Right lobe of liver (tissue), 6 donors: ENCODE results near the gene OR9A2. TPM values are rescaled to one million over a fixed set of nuclear protein-coding genes. Genes with fewer than 3 reads are reported as not detected.

Experiments used
- ATAC-seq, 4 donors: fragments of 200-7000 bp; cut with Tn5 transposase; one replicate each; pipeline ENCODE4 v1.9.1; 2020; ENCODE audit warnings: mild to moderate bottlenecking in 4 of 4, moderate library complexity in 4 of 4
- DNase-seq, 3 donors: peaks; one replicate each; pipeline ENCODE4 v3.0.0-alpha.2; 2020
- H3K27ac ChIP-seq, 3 donors: fragments of 200-600 bp; one replicate each; pipeline ENCODE4 v1.8.0; 2022
- H3K27me3 ChIP-seq, 2 donors: fragments of 200-600 bp; one replicate each; pipeline ENCODE4 v1.8.0; 2022
- H3K36me3 ChIP-seq, 4 donors: fragments of 200-600 bp; sonication (generic) in 1 of 4; one replicate each; pipeline versions ENCODE4 v1.5.1 to v1.8.0; 2017 to 2022; ENCODE audit warnings: control low read depth in 1 of 4
- H3K4me1 ChIP-seq, 4 donors: fragments of 200-600 bp; sonication (generic) in 1 of 4; one replicate each; pipeline versions ENCODE4 v1.5.1 to v1.8.0; 2017 to 2022; ENCODE audit warnings: control low read depth in 1 of 4
- H3K4me3 ChIP-seq, 3 donors: fragments of 200-600 bp; one replicate each; pipeline ENCODE4 v1.8.0; 2022
- H3K9me3 ChIP-seq, 4 donors: fragments of 200-600 bp; sonication (generic) in 1 of 4; one replicate each; pipeline versions ENCODE4 v1.5.1 to v1.8.0; 2017 to 2022; ENCODE audit warnings: control low read depth in 1 of 4
- POLR2A ChIP-seq: fragments of 450-650 bp; IDR thresholded peaks from one replicate; pipeline ENCODE4 v1.6.1; 2017; ENCODE audit warnings: antibody characterized with exemption, mild to moderate bottlenecking
- WGBS: methylation state at CpG from one replicate; pipeline ENCODE4 v1.1.6; 2018; ENCODE audit warnings: low coverage, low lambda C conversion rate; ENCODE audit not compliant: insufficient coverage; ENCODE audit errors: missing lambda C conversion rate; 5-methylcytosine and 5-hydroxymethylcytosine counted together
- intact Hi-C, 2 donors: fragments of 100-400 bp; cut with DNase I; formaldehyde crosslinking; loops; one replicate each; pipeline versions ENCODE4 v1.11.2 to v1.14.1; 2022
- total RNA-seq, 6 experiments: library from RNA; depleted of rRNA in 2 of 6; stranded (reverse); fragments of >200 nt in 2 of 6; fragmentation: NEBNext Ultra II Directional in 3 of 6; extraction: Animal tissue kit (Norgen Biotek cat#: 25700) in 3 of 6; gene quantifications; one replicate each; pipeline versions ENCODE4 v1.1.0 to v1.2.4, GENCODE V29; 2016 to 2023
- TF ChIP-seq, protein P1 (sequence below), 4 donors: fragments of 200-600 bp in 3 of 4; fragments of 450-650 bp in 1 of 4; IDR thresholded peaks; one replicate each; pipeline versions ENCODE4 v1.5.1 to v1.8.0; 2016 to 2022; ENCODE audit warnings: antibody characterized with exemption in 4 of 4, mild to moderate bottlenecking in 2 of 4
- donor health status: DM: no; HTN: yes; CAD: no.
- donor health status: DM: no; HTN: no; CAD: no.
- donor health status: DM: no; HTN: no; CAD: no.
- donor health status: DM: no; HTN: yes; CAD: no.
- donor health status: DM: no; HTN: yes; CAD: no.

The OR9A2 gene
- total RNA-seq, 6 experiments from 2014 or later = not detected

DNA sequence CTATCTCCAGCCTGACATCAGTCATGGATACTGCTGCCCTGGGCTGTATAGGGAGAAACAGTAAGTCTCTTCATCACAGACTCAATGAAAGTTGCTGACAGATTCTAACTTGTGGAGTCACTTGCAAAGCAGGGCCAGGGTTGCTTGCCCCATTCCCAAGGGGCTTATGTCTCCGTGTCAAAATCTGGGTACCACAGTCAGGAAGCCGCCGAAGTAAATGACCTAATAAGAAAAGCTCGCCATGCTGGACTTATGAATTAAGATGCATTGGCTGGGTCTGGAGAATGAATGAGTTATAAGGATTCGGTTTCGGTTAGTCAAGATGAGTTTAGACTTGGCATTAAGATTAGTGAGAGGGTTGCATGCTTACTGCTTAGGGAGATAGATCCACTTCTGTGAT, 14.4 kb upstream of the OR9A2 start:
- DNase-seq (no peak), ATAC-seq (no peak)
- no peak overlapping the region for H3K4me3 ChIP-seq
- 84% methylated on average over 6 of the region's 6 CpGs for WGBS
- no peak for TF ChIP-seq POLR2A
- TF ChIP-seq, protein P1, sequence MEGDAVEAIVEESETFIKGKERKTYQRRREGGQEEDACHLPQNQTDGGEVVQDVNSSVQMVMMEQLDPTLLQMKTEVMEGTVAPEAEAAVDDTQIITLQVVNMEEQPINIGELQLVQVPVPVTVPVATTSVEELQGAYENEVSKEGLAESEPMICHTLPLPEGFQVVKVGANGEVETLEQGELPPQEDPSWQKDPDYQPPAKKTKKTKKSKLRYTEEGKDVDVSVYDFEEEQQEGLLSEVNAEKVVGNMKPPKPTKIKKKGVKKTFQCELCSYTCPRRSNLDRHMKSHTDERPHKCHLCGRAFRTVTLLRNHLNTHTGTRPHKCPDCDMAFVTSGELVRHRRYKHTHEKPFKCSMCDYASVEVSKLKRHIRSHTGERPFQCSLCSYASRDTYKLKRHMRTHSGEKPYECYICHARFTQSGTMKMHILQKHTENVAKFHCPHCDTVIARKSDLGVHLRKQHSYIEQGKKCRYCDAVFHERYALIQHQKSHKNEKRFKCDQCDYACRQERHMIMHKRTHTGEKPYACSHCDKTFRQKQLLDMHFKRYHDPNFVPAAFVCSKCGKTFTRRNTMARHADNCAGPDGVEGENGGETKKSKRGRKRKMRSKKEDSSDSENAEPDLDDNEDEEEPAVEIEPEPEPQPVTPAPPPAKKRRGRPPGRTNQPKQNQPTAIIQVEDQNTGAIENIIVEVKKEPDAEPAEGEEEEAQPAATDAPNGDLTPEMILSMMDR (IDR thresholded peaks at IDR 0.05) = no peak
- no peaks in the 10 kb centered on the region for H3K4me1 ChIP-seq
- no peak overlapping the region for H3K27ac ChIP-seq
- no peaks in the 10 kb centered on the region for H3K36me3 ChIP-seq
- no peaks in the 10 kb centered on the region for H3K9me3 ChIP-seq
- intact Hi-C loops = no loop called here
- H3K27me3 ChIP-seq = no peaks in the 10 kb centered on the region

DNA sequence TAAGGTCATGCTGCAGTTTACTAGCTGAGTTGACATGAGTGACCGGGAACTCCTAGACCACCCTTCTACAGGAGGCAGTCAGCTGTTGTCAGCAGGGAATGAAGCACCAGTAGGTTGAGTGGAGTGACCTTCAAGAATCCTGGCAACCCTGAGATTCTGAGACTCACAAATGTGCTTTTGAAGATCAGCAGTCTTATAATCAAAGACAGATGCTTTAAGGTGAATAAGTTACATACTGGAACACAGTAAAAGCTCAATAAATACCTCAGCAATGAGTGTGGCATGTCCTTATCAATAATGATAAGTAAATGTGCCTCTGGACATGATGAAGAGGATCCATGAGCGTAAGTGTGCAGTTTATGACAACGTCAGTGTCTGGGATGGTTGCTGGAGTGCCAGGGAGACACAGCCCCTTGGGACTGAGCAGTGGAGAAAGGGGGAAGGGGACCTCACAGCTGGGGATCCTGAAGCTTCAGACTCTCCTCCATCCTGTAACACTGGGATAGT, 13.3 kb upstream of the OR9A2 start:
- Histone ChIP-seq H3K4me3 (no peak overlapping the region), H3K27ac (no peak overlapping the region), H3K9me3 (no peaks in the 10 kb centered on the region), H3K4me1 (no peaks in the 10 kb centered on the region), H3K27me3 (no peaks in the 10 kb centered on the region), H3K36me3 (no peaks in the 10 kb centered on the region)
- no peak for ATAC-seq
- WGBS = 64% methylated on average over 3 of the region's 3 CpGs
- DNase-seq = no peak
- TF ChIP-seq, protein P1 (IDR thresholded peaks at IDR 0.05) = no peak
- TF ChIP-seq POLR2A = no peak
- intact Hi-C loops = no loop called here

DNA sequence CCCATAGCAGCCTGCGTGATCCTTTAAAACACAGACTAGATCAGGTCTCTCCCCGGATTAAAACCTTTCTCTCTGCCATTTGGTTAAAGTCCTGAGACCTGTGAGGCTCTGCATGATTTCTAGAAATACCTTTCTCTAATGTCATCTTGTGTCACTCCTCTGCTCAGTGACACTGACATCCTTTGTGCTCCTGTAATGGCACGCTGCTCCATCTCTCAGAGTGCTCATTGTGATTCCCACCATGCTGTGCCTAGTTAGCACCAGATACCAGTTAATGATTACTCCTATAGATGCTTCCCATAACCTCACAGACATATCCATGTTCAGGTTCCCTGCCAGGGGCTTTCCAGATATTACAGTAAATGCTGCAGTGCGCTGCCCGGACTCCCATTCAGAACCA, 11.7 kb upstream of the OR9A2 start:
- no peaks in the 10 kb centered on the region for H3K27me3 ChIP-seq
- no peak for ATAC-seq
- no peaks in the 10 kb centered on the region for H3K36me3 ChIP-seq
- WGBS = 87% methylated on average over 5 of the region's 5 CpGs
- intact Hi-C loops = no loop called here
- H3K9me3 ChIP-seq = no peaks in the 10 kb centered on the region
- no peak for DNase-seq
- H3K4me3 ChIP-seq = no peak overlapping the region
- TF ChIP-seq POLR2A = no peak
- TF ChIP-seq, protein P1 (IDR thresholded peaks at IDR 0.05) = no peak
- no peaks in the 10 kb centered on the region for H3K4me1 ChIP-seq
- H3K27ac ChIP-seq = no peak overlapping the region

DNA sequence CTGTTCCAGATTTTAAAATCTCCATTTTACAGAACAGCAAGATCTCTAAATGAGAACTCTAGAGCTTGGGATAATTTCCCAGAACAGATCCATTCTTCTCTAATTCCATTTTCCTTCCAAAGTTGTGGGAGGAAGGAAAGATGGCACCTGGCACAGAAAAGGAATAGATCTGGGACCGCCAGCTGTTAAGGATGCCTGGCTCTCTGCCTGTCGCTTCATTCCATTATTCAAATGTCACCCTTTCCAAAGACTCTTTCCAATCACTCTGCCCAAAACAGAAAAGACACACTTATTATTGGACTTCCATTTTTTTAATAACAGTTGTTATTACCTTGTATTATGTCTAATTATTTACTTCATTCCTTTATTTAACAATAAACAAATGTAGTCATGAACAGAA, 751 bp upstream of the OR9A2 start:
- H3K36me3 ChIP-seq = no peaks in the 10 kb centered on the region
- DNase-seq (no peak), ATAC-seq (no peak)
- no peaks in the 10 kb centered on the region for H3K4me1 ChIP-seq
- H3K9me3 ChIP-seq = no peaks in the 10 kb centered on the region
- H3K27ac ChIP-seq = no peak overlapping the region
- intact Hi-C loops = no loop called here
- no peak overlapping the region for H3K4me3 ChIP-seq
- TF ChIP-seq POLR2A = no peak
- TF ChIP-seq, protein P1 (IDR thresholded peaks at IDR 0.05) = no peak
- WGBS = 92% methylated on average over 2 of the region's 2 CpGs
- no peaks in the 10 kb centered on the region for H3K27me3 ChIP-seq

DNA sequence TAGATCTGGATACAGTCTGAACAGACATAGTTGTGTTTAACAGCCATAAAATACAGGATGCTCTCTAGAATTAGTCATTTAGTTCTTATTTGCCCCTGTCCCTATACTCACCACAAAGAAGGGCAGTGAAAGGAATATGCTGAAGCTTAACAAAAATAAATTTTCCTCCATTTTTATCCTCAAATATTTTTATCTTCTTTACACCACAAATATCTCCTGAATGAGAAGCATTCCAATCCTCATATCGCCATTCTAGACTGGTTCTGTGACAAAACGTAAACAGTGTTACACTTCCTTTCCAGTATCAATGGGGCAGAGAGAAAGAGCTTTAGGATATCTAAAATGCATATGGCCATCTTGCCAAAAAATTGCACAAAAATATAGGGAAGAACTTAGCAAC, 1.6 kb downstream of the OR9A2 start:
- no peak for TF ChIP-seq POLR2A
- TF ChIP-seq, protein P1 (IDR thresholded peaks at IDR 0.05) = no peak
- intact Hi-C loops = no loop called here
- 65% methylated on average over 2 of the region's 2 CpGs for WGBS
- no peak overlapping the region for H3K4me3 ChIP-seq
- no peak overlapping the region for H3K27ac ChIP-seq
- no peaks in the 10 kb centered on the region for H3K4me1 ChIP-seq
- H3K9me3 ChIP-seq = no peaks in the 10 kb centered on the region
- DNase-seq (no peak), ATAC-seq (no peak)
- H3K27me3 ChIP-seq = no peaks in the 10 kb centered on the region
- no peaks in the 10 kb centered on the region for H3K36me3 ChIP-seq
